Activated CD4-positive, CD25-positive, alpha-beta regulatory T cell treated with anti-CD3 and anti-CD28 coated beads, Interleukin-2, amount 50 U/mL, for 16 hours (primary cell): ENCODE measurements around the gene ZGPAT.

Experiments
- DNase-seq: peaks from one replicate; pipeline ENCODE4 v3.0.0-alpha.2; 2020; ENCODE audit warnings: low read depth, low spot score

The ZGPAT gene

GRCh38 chr20:63744574-63745423 is 37.0 kb downstream of the ZGPAT start:
- no peak for DNase-seq

- no peak for DNase-seq
Measured at GRCh38 chr20:63745424-63745805, 37.6 kb downstream of the ZGPAT start.

GRCh38 chr20:63745961-63746731 is 38.3 kb downstream of the ZGPAT start:
- no peak for DNase-seq

- no peak for DNase-seq
Measured at GRCh38 chr20:63746751-63747315, 39.0 kb downstream of the ZGPAT start.

GRCh38 chr20:63747622-63748069 is 39.8 kb downstream of the ZGPAT start:
- DNase-seq: no peak

- no peak for DNase-seq
Measured at GRCh38 chr20:63748070-63748933, 40.5 kb downstream of the ZGPAT start.

- no peak for DNase-seq
Measured at GRCh38 chr20:63748934-63749270, 41.1 kb downstream of the ZGPAT start.

GRCh38 chr20:63749597-63750508 is 42.0 kb downstream of the ZGPAT start:
- DNase-seq: no peak

- DNase-seq: no peak
Measured at GRCh38 chr20:63750807-63751470, 43.1 kb downstream of the ZGPAT start.

GRCh38 chr20:63751471-63752271 is 43.8 kb downstream of the ZGPAT start:
- no peak for DNase-seq

- DNase-seq: no peak
Measured at GRCh38 chr20:63752411-63753101, 44.7 kb downstream of the ZGPAT start.

GRCh38 chr20:63753381-63753780 is 45.5 kb downstream of the ZGPAT start:
- DNase-seq: no peak

GRCh38 chr20:63754008-63754407 is 46.2 kb downstream of the ZGPAT start:
- DNase-seq: no peak

GRCh38 chr20:63755933-63756647 is 48.3 kb downstream of the ZGPAT start:
- no peak for DNase-seq

- DNase-seq: no peak
Measured at GRCh38 chr20:63756648-63756991, 48.8 kb downstream of the ZGPAT start.

- DNase-seq: no peak
Measured at GRCh38 chr20:63758152-63758551, 50.3 kb downstream of the ZGPAT start.

GRCh38 chr20:63759377-63759901 is 51.6 kb downstream of the ZGPAT start:
- no peak for DNase-seq
